SH-SY5Y (cell line): Measurements from ENCODE around the gene KIAA2012.

ENCODE experiments used
- GATA2 ChIP-seq: IDR thresholded peaks from 2 replicates; pipeline ENCODE4 v1.6.1; 2011; ENCODE audit warnings: mild to moderate bottlenecking, low read depth, low read length
- GATA3 ChIP-seq: IDR thresholded peaks from 2 replicates; pipeline ENCODE4 v1.6.1; 2011; ENCODE audit warnings: low read depth, mild to moderate bottlenecking, low read length, moderate library complexity

DNA sequence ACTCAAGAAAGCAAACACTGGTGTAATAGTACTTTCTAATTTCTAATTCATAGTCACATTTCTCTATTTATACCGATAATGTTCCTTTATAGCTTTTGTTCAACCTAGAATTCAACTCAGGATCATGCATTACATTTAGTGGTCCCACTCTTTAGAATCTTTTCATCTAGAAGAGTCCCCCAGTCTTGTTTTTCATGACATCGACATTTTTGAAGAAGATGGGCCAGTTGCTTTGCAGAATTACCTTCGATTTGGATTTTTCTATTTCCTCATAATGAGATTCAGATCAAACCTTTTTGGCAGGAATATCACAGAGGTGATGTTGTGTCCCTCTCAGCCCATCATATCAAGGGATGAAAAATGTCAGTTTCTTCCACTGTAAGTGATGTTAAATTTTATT is 35.3 kb downstream of the KIAA2012 start:
- TF ChIP-seq GATA2 (no peak), GATA3 (no peak)
